HG03457 (cell line): ENCODE measurements around the gene PMEL.
"Not testable (repeated sequence)": the region's sequence is repeated elsewhere in the genome, so short reads cannot be mapped to it uniquely, and the experiment has no call there.

Source experiments
- ATAC-seq: cut with Tn5 transposase; IDR thresholded peaks from one replicate; pipeline ENCODE4 v1.9.1; 2021; ENCODE audit warnings: moderate number of reproducible peaks; ENCODE audit not compliant: unreplicated experiment

The PMEL gene

DNA sequence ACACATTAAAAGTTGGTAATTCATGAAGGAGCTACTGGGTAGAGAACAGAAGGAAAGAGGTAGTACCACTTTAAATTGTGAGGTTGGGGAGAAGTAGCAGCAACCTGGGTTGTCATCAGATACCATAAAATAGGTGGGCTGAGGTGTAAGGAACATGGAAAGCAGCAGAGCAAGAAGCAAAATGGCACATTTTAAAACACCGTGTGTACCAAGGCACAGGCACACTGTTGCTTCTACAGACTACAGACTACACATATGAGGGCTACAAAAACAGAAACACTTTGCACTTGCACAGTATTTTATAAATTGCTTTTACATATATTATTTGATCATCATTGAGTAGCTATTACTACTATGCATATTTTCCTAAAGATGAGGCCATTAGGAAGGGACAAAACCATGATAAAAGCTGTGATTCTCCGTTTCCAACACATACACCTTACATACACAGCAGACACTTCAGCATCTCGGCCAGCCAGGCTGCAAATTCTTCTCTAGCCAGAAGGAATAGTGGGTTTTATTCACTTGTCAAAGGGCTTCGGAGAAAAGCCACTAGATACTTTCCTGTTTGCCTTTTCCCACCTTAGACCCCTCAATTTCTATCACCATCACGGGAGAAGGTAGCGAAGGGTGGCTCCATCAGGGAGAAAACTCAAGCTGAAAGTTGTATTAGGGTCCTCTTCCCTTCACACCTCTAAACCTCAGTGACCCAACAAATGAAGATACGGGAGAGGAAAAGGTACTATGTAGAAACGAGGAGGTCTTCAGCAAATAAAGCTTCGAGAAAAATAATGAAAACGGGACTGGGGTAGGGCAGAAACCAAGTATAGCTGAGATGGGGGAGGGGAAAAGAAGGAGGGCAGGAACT, 39.7 kb downstream of the PMEL start:
- ATAC-seq, result no peak

DNA sequence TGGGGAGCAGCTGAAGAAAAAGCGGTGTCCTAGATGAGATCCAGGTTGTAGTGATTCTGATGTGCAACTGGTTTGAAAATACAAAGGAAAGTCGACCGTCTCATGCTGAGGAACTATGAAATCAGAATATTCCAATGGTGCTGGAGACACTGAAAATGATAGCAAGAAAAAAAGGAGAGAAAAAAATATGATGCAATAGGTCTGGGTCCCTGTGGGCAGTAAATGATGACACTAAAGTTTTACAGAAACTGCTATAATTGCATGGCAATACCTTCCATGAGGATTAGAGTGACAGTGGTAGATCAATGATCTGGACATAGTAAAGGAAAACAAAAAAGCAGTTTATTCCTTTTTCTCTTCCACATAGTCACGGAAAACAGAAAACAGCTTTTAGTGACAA, 40.5 kb downstream of the PMEL start:
- no peak for ATAC-seq

DNA sequence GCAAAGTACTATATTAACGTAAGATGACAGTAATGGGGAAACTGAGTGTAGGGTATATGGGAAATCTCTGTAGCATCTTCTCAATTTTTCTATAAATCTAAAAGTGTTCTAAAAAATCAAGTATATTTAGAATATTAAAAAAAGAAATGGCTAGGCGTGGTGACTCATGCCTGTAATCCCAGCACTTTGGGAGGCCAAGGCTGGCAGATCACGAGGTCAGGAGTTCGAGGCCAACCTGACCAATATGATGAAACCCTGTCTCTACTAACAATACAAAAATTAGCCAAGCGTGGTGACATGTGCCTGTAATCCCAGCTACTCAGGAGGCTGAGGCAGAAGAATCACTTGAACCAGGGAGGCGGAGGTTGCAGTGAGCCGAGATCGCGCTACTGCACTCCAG, 42.2 kb downstream of the PMEL start:
- ATAC-seq, result not testable (repeated sequence)

DNA sequence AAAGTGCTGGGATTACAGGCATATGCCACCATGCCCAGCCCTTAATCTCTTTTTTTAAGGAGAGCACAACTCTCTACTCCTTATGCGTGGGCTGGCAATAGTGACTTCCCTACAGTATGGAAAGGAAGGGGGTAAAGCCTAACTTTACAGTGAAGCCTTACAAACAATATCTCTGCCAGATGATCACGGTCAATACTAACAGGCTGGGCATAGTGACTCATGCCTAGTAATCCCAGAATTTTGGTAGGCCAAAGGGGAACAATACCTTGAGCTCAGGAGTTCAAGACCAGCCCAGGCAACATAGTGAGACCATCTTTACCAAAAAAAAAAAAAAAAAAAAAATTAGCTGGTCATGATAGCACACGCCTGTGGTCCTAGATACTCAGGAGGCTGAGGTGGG, 43.7 kb downstream of the PMEL start:
- ATAC-seq, result no peak

DNA sequence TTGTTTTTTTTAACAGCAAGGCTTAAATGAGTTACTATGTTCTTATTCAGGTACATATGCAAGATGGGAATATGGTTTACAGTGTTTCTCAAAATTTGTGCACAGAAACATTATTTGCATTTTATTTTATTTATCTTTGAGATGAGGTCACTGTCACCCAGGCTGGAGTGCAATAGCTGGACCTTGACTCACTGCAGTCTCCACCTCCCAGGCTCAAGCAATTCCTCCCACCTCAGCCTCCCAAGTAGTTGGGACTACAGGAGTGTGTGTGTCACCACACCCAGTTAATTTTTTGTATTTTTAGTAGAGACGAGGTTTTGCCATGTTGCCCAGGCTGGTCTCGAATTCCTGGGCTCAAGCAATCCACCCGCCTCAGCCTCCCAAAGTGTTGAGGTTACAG, 46.8 kb downstream of the PMEL start:
- not testable (repeated sequence) for ATAC-seq

DNA sequence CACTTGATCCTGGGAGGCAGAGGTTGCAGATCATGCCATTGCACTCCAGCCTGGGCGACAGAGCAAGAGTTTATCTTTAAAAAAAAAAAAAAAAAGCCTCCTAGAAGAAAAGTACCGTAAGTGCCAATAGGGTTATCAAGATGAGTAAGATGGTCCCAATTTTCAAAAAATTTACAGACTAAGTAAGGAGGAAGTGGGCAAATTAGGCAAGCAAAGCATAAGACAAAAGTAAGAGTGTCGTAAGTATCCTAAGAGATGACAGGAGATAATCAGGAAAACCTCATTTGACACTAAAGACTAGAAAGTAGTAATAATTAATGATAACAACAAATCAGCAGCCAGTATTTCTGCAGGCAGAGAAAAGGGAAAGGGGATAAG, 50.4 kb downstream of the PMEL start:
- no peak for ATAC-seq

DNA sequence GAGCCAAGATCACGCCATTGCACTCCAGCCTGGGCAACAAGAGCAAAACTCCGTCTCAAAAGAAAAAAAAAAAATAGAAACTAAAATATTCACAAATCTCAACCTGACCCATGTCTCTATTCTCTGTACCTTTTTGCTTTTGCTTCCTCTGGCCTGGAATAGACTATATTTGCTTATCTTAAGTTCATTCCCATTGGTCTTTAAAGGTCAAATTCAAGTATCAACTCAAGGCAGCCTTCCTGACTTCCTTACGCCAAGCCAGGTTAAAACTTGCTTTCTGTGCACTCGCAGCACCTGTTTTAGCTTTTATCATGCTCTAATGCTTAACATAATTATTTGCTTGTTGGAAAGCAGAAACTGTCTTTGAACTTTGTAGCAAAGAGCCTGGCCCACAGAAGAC, 52.9 kb downstream of the PMEL start:
- ATAC-seq, result no peak

DNA sequence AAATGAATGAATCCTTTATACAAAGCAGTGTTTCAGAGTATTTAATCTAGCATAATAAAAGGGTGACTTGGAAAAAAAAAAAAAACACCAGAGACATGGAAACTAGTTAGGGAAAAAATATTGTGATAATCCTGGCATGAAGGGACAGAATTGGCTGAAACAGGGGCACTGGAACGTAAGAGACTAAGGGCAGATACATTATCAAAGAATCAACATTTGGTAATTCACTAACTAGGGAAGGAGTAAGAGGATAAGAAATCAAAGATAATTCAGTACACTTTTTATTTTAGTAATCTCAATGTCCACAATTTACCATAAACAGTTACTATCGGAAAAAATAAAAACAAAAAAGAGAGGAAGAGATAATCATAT, 56.3 kb downstream of the PMEL start:
- no peak for ATAC-seq

DNA sequence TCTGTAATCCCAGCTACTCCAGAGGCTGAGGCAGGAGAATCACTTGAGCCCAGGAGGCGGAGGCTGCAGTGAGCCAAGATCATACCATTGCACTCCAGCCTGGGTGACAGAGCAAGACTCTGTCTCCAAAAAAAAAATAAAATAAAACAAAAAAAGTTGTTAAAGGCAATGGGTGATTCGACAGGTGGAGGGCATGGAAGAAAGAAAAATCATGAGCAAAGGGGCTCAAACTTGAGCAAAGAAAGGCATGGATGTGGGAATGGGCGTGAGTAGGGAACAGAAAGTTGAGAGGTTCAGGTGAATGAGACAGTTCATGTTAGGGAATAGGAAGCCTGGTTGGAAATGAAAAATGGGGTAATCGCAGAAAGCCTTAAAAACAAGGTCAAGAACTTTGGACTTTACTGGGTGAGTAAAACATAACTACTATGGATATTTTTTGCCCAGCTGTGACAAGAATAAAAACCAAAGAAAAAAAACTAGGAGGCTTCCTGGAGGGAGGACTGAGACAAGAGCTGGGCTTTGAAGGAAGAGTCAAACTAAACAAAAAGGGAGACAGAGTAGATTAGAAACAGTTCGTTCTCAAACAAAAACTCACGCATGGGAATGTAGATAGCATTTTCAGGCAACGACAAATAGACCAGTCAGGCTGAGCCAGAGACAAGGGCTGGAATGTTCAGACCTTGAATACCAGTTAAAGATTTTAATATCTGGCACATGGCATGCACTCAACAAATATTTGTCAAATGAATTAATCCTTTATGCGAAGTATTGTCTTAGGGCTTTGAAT, 56.9 kb downstream of the PMEL start:
- ATAC-seq, result no peak

DNA sequence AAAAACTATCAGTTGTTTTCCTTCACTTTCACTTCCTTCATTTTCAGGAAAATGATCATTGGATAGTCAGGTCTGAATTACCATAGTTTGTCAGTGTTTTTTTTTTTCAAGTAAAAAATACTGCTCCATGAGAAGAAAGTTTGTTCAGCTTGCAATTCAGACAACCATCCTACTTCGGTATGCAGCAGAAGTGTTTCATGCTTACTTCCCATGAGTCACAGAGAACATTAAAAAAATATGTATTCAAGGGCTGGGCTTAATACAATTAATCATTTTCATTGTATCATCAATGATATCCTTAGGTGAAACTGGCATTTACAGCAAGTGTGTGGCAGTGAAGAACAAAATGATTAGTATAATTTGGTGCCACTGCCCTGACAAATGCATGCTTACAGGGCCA, 59.8 kb downstream of the PMEL start:
- ATAC-seq, result no peak
